Measurements from ENCODE around the gene LINGO3.

LINGO3 gene

DNA sequence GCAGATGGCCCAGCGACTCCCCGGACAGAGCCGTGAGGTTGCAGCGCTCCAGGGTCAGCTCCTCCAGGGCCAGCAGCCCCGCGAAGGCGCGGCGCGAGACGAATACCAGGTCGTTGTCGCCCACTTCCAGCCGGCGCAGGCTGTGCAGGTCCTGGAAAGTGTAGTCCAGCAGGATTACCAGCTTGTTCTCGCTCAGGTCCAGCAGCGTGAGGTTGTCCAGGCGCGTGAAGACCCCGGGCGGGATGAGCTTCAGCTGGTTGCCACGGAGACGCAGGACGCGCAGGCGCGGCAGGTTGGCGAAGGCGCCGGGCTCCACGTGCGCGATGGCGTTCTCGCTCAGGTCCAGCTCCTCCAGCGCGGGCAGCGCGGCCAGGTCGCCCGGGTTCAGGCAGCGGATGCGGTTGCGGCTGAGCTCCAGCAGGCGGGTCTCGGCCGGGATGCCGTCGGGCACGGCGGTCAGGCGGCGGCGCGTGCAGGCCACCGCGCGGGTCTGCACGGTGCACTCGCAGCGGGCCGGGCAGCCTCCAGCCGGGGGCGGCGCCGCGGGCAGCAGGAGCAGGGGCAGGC, 16.7 kb downstream of the LINGO3 start:
- DNase-seq (ENCODE audit: low read depth), result no peak
- TF ChIP-seq, protein P1, sequence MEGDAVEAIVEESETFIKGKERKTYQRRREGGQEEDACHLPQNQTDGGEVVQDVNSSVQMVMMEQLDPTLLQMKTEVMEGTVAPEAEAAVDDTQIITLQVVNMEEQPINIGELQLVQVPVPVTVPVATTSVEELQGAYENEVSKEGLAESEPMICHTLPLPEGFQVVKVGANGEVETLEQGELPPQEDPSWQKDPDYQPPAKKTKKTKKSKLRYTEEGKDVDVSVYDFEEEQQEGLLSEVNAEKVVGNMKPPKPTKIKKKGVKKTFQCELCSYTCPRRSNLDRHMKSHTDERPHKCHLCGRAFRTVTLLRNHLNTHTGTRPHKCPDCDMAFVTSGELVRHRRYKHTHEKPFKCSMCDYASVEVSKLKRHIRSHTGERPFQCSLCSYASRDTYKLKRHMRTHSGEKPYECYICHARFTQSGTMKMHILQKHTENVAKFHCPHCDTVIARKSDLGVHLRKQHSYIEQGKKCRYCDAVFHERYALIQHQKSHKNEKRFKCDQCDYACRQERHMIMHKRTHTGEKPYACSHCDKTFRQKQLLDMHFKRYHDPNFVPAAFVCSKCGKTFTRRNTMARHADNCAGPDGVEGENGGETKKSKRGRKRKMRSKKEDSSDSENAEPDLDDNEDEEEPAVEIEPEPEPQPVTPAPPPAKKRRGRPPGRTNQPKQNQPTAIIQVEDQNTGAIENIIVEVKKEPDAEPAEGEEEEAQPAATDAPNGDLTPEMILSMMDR (conservative IDR thresholded peaks at IDR 0.05; ENCODE audit: low read depth, low read length), result no peak
- no peak overlapping the region for H3K4me3 ChIP-seq (ENCODE audit: low read depth, low read length)

DNA sequence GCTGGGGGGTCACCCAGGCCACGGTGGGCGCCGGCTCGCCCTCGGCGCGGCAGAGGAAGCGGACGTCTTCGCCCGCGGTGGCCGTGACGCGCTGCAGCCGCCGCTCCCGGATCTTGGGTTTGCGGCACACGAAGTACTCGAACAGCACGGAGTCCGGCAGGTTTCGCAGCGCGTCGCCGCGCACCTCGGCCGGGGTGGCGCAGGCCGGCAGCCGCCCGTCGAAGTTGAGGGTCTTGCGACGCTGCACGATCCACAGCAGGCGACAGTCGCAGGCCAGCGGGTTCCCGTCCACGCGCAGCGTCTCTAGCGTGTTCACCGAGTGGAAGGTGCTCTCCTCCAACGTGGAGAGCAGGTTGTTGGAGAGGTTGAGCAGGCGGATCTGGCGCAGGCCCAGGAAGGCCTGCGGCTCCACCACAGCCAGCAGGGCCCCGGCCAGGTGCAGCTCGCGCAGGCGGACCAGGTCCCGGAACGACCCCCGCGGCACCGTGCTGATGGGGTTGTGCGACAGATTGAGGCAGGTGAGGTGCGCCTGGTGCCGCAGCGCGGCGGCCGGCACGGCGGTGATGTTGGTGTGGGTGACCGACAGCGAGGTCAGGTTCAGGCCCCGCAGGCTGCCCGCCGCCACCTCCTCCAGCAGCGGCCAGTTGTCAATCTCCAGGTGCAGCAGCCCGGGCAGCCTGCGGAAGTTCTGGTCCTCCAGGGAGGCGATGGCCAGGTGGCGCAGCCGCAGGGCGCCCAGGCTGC, 17.3 kb downstream of the LINGO3 start:
- TF ChIP-seq, protein P1 (conservative IDR thresholded peaks at IDR 0.05; ENCODE audit: low read depth, low read length), result no peak
- no peak overlapping the region for H3K4me3 ChIP-seq (ENCODE audit: low read depth, low read length)
- no peak for DNase-seq (ENCODE audit: low read depth)

DNA sequence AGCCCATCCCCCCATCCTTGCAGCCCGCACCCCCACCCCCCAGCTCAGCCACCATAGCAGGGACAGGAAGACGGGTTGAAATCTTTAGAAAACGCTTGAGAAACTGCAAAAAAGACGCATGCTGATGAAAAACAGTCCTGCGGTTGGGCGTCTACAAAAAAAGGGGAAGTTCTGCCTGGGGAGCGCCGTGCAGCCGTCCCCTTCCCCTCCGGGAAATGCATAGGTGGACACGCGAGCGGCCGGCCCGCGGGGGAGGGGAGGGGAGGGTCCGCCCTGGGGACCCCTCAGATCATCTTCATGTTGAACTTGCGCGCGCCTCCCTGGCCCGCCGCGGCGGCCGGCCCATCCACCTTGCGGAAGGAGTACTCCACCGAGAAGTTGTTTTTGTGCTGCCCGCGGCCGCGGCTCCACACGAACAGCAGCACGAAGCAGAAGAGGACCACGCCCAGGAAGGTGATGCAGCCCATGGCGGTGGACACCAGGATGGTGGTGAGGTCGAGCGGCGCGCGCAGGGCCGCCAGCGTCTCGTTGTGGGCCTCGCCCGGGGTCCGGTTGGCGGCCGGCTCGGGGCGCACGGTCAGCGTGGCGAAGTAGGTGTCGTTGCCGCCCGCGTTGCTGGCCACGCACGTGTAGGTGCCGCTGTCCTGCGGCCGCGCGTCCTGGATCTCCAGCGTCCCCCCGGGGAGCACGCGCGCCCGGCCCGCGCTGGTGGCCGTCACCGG, 18.1 kb downstream of the LINGO3 start:
- no peak for DNase-seq (ENCODE audit: low read depth)
- H3K4me3 ChIP-seq (ENCODE audit: low read depth, low read length), result no peak overlapping the region
- TF ChIP-seq, protein P1 (conservative IDR thresholded peaks at IDR 0.05; ENCODE audit: low read depth, low read length), result no peak

DNA sequence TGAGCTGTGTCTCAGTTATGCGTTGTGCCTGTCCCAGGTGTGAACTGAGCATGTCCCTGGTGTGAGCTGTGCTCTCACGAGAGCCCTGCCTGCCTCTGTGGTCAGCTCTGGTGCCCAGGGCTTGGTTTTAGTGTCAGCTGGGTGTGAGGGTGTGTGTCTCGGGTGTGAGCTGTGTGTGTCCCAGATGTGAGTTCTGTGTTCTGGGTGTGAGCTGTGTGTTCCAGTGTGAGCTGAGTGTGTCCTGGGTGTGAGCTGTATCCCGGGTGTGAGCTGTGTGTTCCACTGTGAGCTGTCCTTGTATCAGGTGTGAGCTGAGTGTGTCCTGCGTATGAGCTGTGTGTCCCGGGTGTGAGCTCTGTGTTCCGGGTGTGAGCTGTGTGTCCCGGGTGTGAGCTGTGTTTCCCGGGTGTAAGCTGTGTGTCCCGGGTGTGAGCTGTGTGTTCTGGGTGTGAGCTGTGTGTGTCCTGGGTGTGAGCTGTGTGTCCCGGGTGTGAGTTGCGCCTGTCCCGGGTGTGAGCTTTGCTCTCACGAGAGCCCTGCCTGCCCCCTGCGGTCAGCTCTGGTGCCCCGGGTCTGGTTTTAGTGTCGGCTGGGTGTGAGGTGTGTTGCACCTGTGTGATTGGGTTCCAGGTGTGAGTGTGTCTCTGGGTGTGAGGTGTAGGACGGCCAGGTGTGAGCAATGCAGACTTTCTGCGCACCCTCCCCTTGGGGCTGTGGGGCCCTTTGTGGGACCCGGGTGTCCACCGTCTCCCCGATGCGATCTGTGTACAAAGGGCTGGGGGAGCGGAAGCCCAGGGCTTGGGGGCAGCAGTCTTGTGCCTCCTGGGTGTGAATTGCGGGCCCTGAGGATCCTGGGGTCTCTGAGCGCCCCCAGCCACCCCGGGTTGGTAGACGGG, 18.9 kb downstream of the LINGO3 start:
- H3K4me3 ChIP-seq (ENCODE audit: low read depth, low read length), result no peak overlapping the region
- no peak for DNase-seq (ENCODE audit: low read depth)
- TF ChIP-seq, protein P1 (conservative IDR thresholded peaks at IDR 0.05; ENCODE audit: low read depth, low read length), result no peak

DNA sequence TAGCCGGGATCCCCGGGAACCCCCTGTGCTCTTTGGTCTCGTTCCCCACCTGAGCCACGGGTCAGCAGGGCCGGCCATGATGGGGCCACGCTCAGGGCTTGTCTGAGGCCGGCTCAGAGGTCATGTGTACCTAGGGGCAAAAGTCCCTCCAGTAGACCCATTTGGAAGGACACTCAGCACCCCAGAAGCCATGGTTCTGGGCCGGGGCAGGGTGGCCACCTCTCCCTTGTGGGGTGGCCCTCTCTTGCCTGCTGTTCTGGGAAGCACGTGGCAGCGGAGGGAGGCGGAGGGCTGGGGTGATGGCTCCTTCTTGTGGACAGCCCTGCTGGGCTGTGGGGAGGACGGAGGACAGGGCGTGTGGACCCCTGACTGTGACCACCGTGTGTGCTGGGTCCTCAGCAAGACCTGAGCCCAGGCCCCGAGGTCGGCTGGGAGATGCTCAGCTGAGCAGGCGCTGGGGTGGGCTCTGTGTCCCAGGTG, 19.6 kb downstream of the LINGO3 start:
- TF ChIP-seq, protein P1 (conservative IDR thresholded peaks at IDR 0.05; ENCODE audit: low read depth, low read length), result no peak
- DNase-seq (ENCODE audit: low read depth), result no peak
- H3K4me3 ChIP-seq (ENCODE audit: low read depth, low read length), result no peak overlapping the region

DNA sequence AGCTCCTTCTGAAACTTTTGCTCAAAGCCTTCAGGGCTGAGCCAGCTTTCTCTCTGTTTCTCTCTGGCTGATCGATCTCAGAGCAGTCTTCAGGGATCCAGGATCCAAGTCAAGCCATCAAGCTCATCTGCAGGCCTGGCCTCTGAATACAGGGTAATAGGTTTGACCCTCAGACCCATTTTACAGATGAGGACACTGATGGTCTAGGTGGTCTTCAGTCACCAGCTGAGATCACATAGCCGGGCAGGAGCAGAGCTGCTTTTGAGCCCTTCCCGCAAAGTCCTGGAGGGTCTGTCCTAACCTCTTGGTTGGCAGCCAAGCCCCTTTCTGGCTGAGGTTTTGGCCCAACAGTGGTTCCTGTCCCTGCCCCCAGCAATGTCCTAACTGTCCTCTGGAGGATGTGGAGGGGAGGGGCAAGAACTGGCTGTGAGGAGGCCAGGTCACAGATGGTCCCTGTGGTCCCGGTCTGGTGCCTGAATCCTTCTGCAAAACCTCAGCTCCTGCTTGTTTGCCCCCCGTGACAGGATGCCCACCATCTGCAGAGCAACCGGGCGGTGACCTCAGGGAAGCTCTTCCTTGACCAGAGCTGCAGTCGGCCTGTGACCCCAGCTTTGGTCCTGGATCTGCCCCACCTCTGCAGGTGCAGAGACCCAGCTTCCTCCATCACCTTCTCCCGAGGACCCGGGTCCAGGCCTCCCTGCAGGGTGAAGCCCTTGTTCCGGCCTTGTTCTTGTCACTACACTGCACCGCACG, 20.2 kb downstream of the LINGO3 start:
- TF ChIP-seq, protein P1 (conservative IDR thresholded peaks at IDR 0.05; ENCODE audit: low read depth, low read length), result no peak
- H3K4me3 ChIP-seq (ENCODE audit: low read depth, low read length), result no peak overlapping the region
- no peak for DNase-seq (ENCODE audit: low read depth)
